EH (cell line): ENCODE measurements around the gene SLC22A31.
"Not testable (repeated sequence)": the region's sequence is repeated elsewhere in the genome, so short reads cannot be mapped to it uniquely, and the experiment has no call there.

Experiments
- DNase-seq: peaks from one replicate; pipeline ENCODE4 v3.0.0-alpha.2; 2015; ENCODE audit warnings: low read depth

Gene SLC22A31

DNA sequence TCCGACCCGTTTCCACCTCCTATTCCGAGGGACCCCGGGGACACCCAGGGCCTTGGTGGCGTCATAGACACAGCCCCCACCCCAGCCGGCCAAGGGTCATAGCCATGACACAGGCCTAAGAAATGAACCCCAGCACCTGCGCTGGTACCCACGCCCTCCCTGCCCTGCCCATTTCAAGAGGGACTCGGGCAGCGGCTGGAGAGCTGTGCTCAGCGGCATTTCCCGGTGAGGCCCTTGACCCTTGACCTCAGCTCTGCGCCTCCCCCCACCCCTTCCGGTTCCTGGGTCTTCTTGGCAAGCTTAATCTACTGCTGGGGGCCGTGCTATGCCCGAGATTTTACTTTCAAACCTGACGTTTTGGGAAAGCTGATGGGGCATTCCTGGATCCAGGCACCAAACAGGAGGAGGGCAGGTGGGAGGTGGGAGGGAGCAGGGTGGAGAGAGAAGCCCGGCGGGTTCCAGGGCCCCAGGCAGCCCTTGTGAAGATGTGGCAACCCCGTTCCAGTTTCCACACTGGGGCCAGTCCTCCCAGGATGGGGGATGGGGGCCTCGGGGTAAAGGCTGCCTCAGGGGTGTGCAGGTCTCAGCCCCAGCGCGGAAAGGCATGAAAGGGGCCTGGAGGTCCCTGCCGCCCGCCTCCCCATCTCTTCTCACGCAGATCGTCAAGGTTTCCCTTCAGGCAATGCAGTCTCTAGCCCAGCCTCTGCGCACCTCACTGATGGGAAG lies at the start of gene SLC22A31:
Gene SLC22A31, minus strand, starts transcription at position 414 of the 726 bp plus-strand sequence. Its CDS starts 36 bp downstream, at position 378.
- DNase-seq: no peak

DNA sequence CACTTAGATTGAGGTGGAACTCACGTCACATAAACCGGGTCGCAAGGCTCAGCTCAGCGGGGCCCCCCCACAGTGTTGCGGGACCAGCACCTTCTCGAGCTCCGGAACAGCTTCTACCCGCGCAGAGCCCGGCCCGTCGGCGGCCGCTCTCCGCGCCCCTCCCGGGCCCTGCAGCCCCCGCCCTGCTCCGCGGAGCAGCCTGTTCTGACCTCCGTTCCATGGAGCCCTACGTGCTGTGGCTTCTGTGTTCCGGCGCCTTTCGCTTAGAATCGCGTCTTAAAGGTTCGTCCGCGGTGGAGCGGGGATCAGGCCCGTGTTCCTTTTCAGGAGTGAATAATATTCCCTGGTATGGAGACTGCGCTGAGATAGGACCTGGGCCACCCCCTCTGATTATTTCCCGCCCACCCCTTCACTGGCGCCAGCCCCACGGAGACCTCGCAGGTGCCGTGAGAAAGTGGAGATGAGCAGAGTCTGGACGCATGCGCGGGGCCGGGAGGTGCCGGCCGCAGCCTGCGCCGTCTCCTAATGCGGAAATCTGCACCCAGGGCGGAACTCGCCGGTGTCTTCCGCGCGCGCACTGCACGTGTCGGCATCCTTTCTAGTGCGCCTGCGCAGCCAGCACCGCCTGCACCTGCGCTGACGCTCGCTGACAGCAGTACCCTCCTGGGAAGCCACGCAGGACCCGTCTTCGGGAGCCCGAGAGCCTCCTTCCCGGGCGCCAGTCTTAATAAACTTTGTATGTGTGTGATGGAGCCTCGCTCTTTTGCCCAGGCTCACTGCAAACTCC lies 48.1 kb upstream of the SLC22A31 start:
- DNase-seq: no peak

DNA sequence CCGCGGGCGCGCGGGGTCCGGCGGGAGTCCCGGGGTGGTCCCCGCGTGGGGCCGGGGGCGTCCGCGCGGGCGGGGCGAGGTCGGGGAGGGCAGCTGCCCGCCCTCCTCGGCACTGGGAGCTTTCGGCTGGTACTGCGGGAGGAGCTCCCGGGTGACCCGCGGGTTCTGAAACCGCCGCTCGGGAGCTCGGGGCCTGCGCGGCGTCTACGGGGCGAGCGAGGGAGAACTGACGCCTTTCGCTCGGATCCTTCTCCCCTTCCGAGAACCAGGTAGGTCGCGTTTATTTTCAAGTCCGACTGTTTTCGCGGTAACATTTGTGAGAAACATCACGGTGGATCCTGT lies 47.4 kb upstream of the SLC22A31 start:
- DNase-seq: not testable (repeated sequence)

DNA sequence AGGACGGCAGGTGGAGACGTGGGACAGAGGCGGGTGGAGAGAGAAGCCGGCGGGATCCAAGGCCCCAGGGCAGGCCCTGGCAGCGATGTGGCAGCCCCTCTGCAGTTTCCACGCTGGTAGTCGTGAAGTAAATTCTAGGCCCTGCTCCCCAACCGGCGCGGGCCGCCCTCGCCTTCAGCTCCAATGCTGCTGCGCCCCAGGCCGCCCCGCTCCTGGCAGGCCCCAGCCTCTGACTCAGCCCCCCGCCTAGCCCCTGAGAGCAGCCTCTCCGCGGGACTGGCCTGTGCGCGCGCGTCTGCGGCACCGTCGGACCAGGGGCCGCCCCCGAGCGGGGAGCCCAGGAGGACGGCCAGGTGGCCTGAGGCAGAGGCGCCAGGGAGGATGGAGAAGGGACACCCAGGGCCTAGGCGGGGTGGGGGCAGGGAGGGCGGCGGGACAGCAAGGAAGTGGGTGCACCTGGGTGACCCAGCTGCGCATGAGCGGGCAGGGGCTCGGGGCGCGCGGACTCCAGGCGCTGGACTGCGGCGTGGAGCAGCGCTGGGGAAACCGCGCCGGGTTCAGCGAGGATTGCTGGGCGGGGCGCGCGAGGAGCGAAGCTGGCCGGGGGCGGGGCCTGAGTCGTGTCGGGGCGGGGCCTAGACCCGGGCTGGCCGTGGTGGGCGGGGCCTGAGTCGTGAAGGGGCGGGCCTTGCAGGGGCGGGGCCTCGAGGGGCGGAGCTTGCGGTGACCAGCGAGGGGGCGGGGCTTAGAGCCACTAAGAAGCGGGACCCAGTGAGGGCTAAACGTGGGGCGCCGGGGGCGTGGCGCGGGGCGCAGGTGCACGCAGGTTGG lies 46.8 kb upstream of the SLC22A31 start:
- DNase-seq: peak; percentile 80

GRCh38 chr16:89246383-89246902 lies 46.1 kb upstream of the SLC22A31 start:
- DNase-seq: no peak

GRCh38 chr16:89244754-89245153 lies 44.4 kb upstream of the SLC22A31 start:
- DNase-seq: no peak

GRCh38 chr16:89244264-89244663 lies 43.9 kb upstream of the SLC22A31 start:
- DNase-seq: not testable (repeated sequence)

DNA sequence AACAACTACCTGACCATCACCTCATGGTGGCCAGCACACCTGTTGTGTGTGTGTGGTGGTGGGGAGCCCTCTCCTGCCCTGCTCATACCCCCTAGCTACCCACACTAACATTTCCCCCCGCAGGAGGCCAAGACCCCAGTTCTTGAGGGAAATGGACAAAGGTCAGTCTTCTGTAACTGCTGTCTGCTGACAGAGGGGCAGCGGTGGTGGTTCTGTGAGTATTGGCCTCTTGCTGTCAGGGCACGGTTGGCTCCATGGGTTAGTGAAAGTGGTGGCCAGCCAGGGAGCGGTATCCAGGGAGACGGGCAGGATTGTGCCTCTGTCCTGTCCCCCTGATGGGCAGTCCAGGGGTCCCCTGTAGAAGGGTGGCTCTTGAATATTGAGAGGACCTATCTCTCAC lies 43.3 kb upstream of the SLC22A31 start:
- DNase-seq: no peak

- no peak for DNase-seq
These were observed 42.5 kb upstream of the SLC22A31 start for GRCh38 chr16:89242795-89243200.

GRCh38 chr16:89241187-89242007 lies 41.1 kb upstream of the SLC22A31 start:
- peak; percentile 82 for DNase-seq

DNA sequence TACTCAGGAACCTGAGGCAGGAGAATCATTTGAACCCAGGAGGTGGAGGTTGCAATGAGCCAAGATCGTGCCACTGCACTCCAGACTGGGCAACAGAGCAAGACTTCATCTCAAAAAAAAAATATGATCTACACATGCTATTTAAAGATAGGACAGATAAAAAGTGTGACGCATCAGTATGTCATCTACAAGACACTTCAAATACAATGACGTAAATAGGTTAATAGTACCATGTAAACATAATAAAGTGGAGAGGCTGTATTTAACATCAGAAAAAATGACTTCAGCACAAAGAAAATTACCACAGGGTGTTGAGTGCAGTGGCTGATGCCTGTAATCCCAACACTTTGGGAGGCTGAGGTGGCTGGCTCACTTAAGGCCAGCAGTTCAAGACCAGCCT lies 37.4 kb upstream of the SLC22A31 start:
- peak; percentile 20 for DNase-seq

GRCh38 chr16:89233678-89234490 lies 33.5 kb upstream of the SLC22A31 start:
- no peak for DNase-seq

GRCh38 chr16:89232107-89232506 lies 31.8 kb upstream of the SLC22A31 start:
- DNase-seq: no peak

- no peak for DNase-seq
These were observed 29.9 kb upstream of the SLC22A31 start for GRCh38 chr16:89230255-89230654.

DNA sequence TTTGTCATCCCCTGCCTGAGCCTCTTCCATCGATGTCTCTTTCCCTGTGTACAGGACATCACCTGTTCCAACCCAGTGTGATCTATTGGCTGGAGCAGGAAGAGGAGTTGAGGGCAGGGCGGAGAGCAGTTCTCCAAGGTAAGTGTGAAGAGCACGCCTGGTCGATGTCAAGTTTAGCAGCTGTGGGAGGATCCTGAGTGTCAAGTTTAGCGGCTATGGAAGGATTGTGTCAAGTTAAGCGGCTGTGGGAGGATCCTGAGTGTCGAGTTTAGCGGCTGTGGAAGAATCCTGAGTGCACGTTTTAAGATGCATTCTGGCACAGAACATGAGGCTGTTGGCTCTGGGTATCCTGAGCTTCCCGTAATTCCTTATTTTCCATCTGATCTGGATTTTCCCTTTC lies 24.3 kb upstream of the SLC22A31 start:
- DNase-seq: no peak

DNA sequence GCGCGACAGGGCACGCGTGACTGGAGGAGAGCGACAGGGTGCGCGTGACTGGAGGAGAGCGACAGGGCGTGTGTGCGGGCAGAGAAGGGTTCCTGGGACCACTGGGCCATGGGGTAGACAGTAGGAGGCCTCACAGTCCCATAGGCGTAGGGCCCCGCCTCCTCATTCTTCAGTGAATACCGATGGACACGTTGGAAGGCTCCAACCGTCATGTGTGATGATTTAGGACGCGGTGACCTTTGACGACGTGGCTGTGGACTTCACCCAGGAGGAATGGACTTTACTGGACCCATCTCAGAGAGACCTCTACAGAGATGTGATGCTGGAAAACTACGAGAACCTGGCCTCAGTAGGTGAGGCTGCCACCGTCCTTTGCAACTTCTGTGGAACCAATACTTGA lies 22.6 kb upstream of the SLC22A31 start:
- DNase-seq: no peak

DNA sequence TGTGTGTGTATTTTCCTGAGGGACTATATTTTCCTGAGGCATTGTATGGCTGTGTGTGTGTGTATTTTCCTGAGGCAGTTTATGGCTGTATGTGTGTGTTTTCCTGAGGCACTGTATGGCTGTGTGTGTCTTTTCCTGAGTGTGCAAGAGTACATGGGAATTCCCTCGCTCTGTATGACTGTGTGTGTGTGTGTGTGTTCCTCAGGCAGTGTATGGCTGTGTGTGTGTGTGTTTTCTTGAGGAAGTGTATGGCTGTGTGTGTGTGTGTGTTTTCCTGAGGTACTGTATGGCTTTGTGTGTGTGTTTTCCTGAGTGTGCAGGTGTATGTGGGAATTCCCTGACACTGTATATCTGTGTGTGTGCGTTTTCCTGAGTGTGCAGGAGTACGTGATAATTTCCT lies 21.3 kb upstream of the SLC22A31 start:
- DNase-seq: no peak

DNA sequence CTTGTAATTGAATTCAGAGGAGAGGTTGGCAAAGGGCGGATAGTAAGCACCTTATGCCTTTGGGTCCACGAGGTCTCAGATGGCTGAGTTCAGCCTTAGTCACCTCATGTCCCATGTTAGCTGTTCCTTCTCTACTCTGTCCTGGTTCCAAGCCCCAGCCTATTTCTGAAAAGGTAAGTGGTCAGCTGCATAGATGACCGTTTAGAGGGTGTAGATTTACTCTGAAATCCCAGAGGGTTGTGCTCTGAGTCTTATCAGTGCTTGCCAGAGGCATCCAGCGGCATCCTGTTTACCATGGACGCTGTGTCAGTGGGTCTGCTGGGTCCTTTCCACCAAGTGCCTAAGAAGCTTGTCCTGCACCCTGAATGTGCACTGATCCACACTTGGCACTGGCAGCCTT lies 19.0 kb upstream of the SLC22A31 start:
- DNase-seq: no peak

GRCh38 chr16:89217388-89218191 lies 17.3 kb upstream of the SLC22A31 start, which contains the start of gene ZNF778:
Gene ZNF778 (plus strand): TSS chr16:89217703. CDS start chr16:89221128, 3,425 bp downstream.
- DNase-seq: peak; percentile 84

DNA sequence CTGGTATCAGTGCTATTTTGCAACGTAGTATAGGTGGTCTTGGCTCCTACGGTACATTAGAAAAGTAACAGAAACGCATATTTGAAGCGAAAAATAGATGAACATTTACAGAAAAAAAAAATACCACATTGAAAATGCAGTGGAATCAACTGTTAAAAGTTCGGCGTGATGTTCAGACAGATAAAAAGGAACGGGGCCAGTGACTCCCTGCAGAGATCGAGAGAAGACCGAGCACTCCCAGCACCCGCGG lies 16.7 kb upstream of the SLC22A31 start:
- no peak for DNase-seq
